Mesendoderm (in vitro differentiated cells): ENCODE measurements around the gene VTI1A.

Experiments
- DNase-seq: peaks from one replicate; pipeline ENCODE4 v3.0.0; 2013
- H2AK5ac ChIP-seq: 2 replicates; pipeline ENCODE4 v1.6.1; 2013; ENCODE audit warnings: low read length, inconsistent platforms
- H2BK120ac ChIP-seq: 2 replicates; pipeline ENCODE4 v1.6.1; 2013; ENCODE audit warnings: low read depth, mild to moderate bottlenecking, low read length, moderate library complexity, mixed read lengths
- H2BK15ac ChIP-seq: replicated peaks from 2 replicates; pipeline ENCODE4 v1.6.1; 2013; ENCODE audit warnings: low read depth, mild to moderate bottlenecking, moderate library complexity
- H2BK5ac ChIP-seq: 2 replicates; pipeline ENCODE4 v1.6.1; 2013; ENCODE audit warnings: low read length, inconsistent platforms
- H3K18ac ChIP-seq: 2 replicates; pipeline ENCODE4 v1.6.1; 2013; ENCODE audit warnings: mild to moderate bottlenecking, low read length, mixed read lengths
- H3K23ac ChIP-seq: one replicate; pipeline ENCODE4 v1.6.1; 2013; ENCODE audit warnings: low read length
- H3K27ac ChIP-seq: 2 replicates; pipeline ENCODE4 v1.5.1; 2013; ENCODE audit warnings: low read depth, mild to moderate bottlenecking, inconsistent platforms, low read length, moderate library complexity
- H3K27me3 ChIP-seq: 2 replicates; pipeline ENCODE4 v1.6.1; 2013; ENCODE audit warnings: low read length, control low read depth, mild to moderate bottlenecking, inconsistent platforms; ENCODE audit not compliant: insufficient read depth, poor library complexity
- H3K36me3 ChIP-seq: 2 replicates; pipeline ENCODE4 v1.6.1; 2013; ENCODE audit warnings: low read length, inconsistent platforms; ENCODE audit not compliant: control insufficient read depth, insufficient read depth
- H3K4ac ChIP-seq: one replicate; pipeline ENCODE4 v1.6.1; 2013; ENCODE audit warnings: low read depth, mild to moderate bottlenecking, low read length, moderate library complexity
- H3K4me1 ChIP-seq: 2 replicates; pipeline ENCODE4 v1.6.1; 2013; ENCODE audit warnings: low read depth, low read length, inconsistent platforms; ENCODE audit not compliant: control insufficient read depth
- H3K4me2 ChIP-seq: 2 replicates; pipeline ENCODE4 v1.6.1; 2013; ENCODE audit warnings: low read length
- H3K4me3 ChIP-seq: 2 replicates; pipeline ENCODE4 v1.5.1; 2013; ENCODE audit warnings: mild to moderate bottlenecking, low read length
- H3K56ac ChIP-seq: one replicate; pipeline ENCODE4 v1.6.1; 2013; ENCODE audit warnings: low read length
- H3K79me1 ChIP-seq: 2 replicates; pipeline ENCODE4 v1.6.1; 2013; ENCODE audit warnings: low read length, inconsistent platforms
- H3K79me2 ChIP-seq: 2 replicates; pipeline ENCODE4 v1.6.1; 2013; ENCODE audit warnings: mild to moderate bottlenecking, low read length; ENCODE audit not compliant: control insufficient read depth, insufficient read depth
- H3K9ac ChIP-seq: 2 replicates; pipeline ENCODE4 v1.6.1; 2013; ENCODE audit warnings: low read length, inconsistent platforms
- H4K5ac ChIP-seq: one replicate; pipeline ENCODE4 v1.6.1; 2013; ENCODE audit warnings: low read length
- H4K8ac ChIP-seq: one replicate; pipeline ENCODE4 v1.6.1; 2013; ENCODE audit warnings: low read depth, mild to moderate bottlenecking, control low read depth, low read length, moderate library complexity
- whole genome bisulfite sequencing: extraction: QIAGEN DNeasy Blood & Tissue Kit; methylation state at CpG from one replicate; pipeline ENCODE4 v1.1.7; 2013; ENCODE audit warnings: low lambda C conversion rate, missing lambda C conversion rate; ENCODE audit not compliant: insufficient coverage; ENCODE audit errors: extremely low coverage; 5-methylcytosine and 5-hydroxymethylcytosine counted together

VTI1A gene

DNA sequence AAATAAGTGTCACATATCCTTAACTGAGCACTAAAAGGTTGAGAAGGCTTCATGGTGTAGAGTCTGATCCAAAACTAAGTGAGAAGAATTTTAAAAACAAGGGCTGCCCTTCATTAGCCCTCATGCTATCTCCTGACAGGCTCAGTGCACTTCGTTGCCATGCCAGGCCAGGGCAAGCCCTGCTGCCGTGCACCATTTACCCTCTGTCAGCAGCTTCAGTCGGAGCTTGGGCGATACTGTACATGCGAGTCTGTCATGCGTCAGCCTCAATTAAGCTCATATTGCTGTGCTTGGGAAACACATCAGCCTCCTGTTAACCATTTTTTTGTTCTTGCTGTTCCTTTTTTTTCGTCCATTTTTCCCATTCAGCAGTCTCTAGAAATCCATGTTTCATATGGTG lies 166.6 kb downstream of the VTI1A start:
- no peak overlapping the region for H4K8ac ChIP-seq
- no peak overlapping the region for H3K4me2 ChIP-seq
- H3K9ac ChIP-seq = no peak overlapping the region
- H3K36me3 ChIP-seq = no peaks in the 10 kb centered on the region
- H3K4me1 ChIP-seq = no peaks in the 10 kb centered on the region
- no peak for DNase-seq
- H3K4me3 ChIP-seq = no peak overlapping the region
- no peak overlapping the region for H3K23ac ChIP-seq
- H2BK5ac ChIP-seq = no peak overlapping the region
- H2BK15ac ChIP-seq = no peak overlapping the region
- no peak overlapping the region for H3K18ac ChIP-seq
- H2AK5ac ChIP-seq = no peak overlapping the region
- H4K5ac ChIP-seq = no peak overlapping the region
- H3K79me2 ChIP-seq = no peaks in the 10 kb centered on the region
- H3K27ac ChIP-seq = no peak overlapping the region
- H3K4ac ChIP-seq = no peak overlapping the region
- no peak overlapping the region for H3K56ac ChIP-seq
- no CpG with 5 or more reads among the region's 7 CpGs for WGBS
- no peaks in the 10 kb centered on the region for H3K27me3 ChIP-seq
- no peak overlapping the region for H2BK120ac ChIP-seq
- H3K79me1 ChIP-seq = no peaks in the 10 kb centered on the region

DNA sequence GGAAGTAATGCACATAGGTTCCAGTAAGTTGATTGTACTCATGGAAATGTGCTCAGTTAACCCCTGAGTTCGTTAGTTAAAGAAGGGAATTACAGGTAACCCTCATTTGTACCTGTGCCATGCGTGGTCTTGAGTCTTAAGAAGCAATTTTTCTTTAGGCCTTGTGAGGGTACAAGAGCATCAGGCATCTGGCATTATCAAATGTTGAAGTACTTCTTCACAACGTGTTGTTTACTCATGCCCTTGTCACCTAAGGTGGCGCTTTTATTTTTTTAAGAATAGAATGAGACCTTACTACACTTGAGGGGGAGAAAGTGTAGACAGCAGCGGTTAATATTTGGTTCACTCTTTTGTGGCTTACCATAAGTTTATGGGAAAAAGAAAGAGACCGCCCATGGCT lies 167.1 kb downstream of the VTI1A start:
- no peaks in the 10 kb centered on the region for H3K79me2 ChIP-seq
- H3K79me1 ChIP-seq = no peaks in the 10 kb centered on the region
- H2AK5ac ChIP-seq = no peak overlapping the region
- no peak overlapping the region for H3K9ac ChIP-seq
- no peak overlapping the region for H3K4ac ChIP-seq
- no peak overlapping the region for H3K56ac ChIP-seq
- no peak overlapping the region for H3K27ac ChIP-seq
- H2BK120ac ChIP-seq = no peak overlapping the region
- H2BK15ac ChIP-seq = no peak overlapping the region
- no peak overlapping the region for H3K4me3 ChIP-seq
- H4K5ac ChIP-seq = no peak overlapping the region
- H3K4me1 ChIP-seq = no peaks in the 10 kb centered on the region
- no peak overlapping the region for H3K4me2 ChIP-seq
- no peaks in the 10 kb centered on the region for H3K36me3 ChIP-seq
- DNase-seq = no peak
- H4K8ac ChIP-seq = no peak overlapping the region
- H3K23ac ChIP-seq = no peak overlapping the region
- no peaks in the 10 kb centered on the region for H3K27me3 ChIP-seq
- no peak overlapping the region for H3K18ac ChIP-seq
- H2BK5ac ChIP-seq = no peak overlapping the region
- WGBS = no CpG with 5 or more reads among the region's 6 CpGs

DNA sequence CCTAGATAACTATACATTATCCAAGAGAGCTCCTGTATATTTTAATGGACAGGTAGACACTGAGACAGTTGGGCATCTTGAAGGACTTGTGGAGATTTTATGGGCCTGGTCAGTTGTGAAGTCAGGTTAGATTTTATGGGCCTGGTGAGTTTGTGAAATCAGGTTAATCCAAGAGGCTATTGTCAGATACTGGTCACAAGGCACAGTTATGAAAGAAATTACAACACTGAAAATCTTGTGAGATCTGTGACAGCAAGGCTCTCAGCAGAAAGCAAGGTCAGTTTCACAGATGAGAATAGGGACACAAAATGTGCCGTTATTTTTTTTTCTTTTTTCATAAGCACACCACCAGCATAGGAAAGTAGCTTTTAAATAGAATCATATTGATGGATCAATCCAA lies 167.6 kb downstream of the VTI1A start:
- Histone ChIP-seq H3K4me1 (no peaks in the 10 kb centered on the region), H3K18ac (no peak overlapping the region), H2BK15ac (no peak overlapping the region), H3K79me2 (no peaks in the 10 kb centered on the region), H3K4ac (no peak overlapping the region), H3K23ac (no peak overlapping the region), H3K27me3 (no peaks in the 10 kb centered on the region), H2AK5ac (no peak overlapping the region), H3K4me2 (no peak overlapping the region), H3K9ac (no peak overlapping the region), H3K36me3 (no peaks in the 10 kb centered on the region), H3K27ac (no peak overlapping the region), H2BK120ac (no peak overlapping the region), H4K5ac (no peak overlapping the region), H4K8ac (no peak overlapping the region), H3K79me1 (no peaks in the 10 kb centered on the region), H3K56ac (no peak overlapping the region), H3K4me3 (no peak overlapping the region), H2BK5ac (no peak overlapping the region)
- WGBS = no CpG with 5 or more reads among the region's 1 CpG
- DNase-seq = no peak

DNA sequence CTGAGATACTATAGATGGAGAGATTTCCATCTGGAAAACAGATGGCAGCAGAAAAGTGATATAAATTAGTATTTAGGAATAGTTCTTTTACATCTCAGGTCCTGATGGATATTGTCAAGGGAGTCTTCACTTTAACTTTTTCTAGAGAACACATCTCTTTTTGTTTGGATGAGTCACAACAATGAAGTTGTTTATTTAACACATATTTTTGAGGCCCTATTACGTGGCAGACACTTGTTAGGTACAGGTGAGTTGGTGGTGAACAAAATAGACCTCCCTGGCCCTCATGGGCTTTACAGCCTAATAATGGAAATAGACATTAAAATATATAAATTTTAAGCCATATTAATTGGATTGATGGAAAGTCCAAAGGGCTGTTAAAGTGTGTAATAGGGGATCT lies 168.3 kb downstream of the VTI1A start:
- Histone ChIP-seq H3K36me3 (no peaks in the 10 kb centered on the region), H3K79me2 (no peaks in the 10 kb centered on the region), H2AK5ac (no peak overlapping the region), H3K56ac (no peak overlapping the region), H3K79me1 (no peaks in the 10 kb centered on the region), H3K4me3 (no peak overlapping the region), H3K27me3 (no peaks in the 10 kb centered on the region), H2BK120ac (no peak overlapping the region), H3K23ac (no peak overlapping the region), H3K4me1 (no peaks in the 10 kb centered on the region), H2BK15ac (no peak overlapping the region), H3K27ac (no peak overlapping the region), H3K9ac (no peak overlapping the region), H3K4me2 (no peak overlapping the region), H2BK5ac (no peak overlapping the region), H3K4ac (no peak overlapping the region), H3K18ac (no peak overlapping the region), H4K8ac (no peak overlapping the region), H4K5ac (no peak overlapping the region)
- no peak for DNase-seq
- WGBS = no CpG with 5 or more reads among the region's 1 CpG

DNA sequence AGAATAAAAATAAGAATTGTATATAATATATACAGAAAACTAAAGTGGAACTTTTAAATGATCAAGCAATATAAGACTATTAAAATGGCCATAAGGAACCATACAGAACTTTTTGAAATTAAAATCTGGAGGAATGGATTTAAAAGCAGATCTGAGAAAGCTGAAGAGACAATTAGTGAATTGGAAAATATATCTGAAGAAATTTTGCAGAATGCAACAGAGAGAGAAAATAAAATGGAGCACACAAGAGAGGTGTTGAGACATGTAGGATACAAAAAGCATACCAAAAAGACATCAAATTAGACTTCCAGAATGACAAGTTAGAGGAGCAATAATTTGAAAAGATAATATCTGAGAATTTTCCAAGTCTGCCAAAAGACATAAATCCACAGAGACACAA lies 169.6 kb downstream of the VTI1A start:
- Histone ChIP-seq H3K4me1 (no peaks in the 10 kb centered on the region), H3K27ac (no peak overlapping the region), H2BK15ac (no peak overlapping the region), H3K23ac (no peak overlapping the region), H3K18ac (no peak overlapping the region), H3K4me3 (no peak overlapping the region), H2BK120ac (no peak overlapping the region), H3K9ac (no peak overlapping the region), H3K4me2 (no peak overlapping the region), H3K79me2 (no peaks in the 10 kb centered on the region), H2AK5ac (no peak overlapping the region), H4K8ac (no peak overlapping the region), H3K36me3 (no peaks in the 10 kb centered on the region), H3K79me1 (no peaks in the 10 kb centered on the region), H3K27me3 (no peaks in the 10 kb centered on the region), H3K56ac (no peak overlapping the region), H4K5ac (no peak overlapping the region), H3K4ac (no peak overlapping the region), H2BK5ac (no peak overlapping the region)
- DNase-seq = no peak

DNA sequence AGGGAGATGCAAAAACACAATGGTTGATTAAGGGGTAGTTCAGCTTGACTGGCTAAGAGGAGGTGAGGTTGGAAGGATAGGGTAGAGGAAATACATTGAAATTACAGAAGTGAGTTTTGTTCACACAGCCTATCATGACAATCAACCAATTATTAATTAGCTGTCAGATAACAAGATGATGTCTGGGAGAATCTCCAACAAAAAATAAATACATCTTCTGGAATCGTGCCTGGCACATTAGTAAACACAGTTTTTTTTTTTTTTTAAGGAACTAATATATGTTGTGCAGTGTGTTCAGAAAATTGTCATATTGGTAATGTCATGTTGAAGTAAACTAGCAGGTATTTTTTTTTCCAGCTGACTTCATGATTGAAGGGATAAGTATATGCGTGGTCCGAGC lies 171.8 kb downstream of the VTI1A start:
- H2BK15ac ChIP-seq = no peak overlapping the region
- WGBS = no CpG with 5 or more reads among the region's 3 CpGs
- H2AK5ac ChIP-seq = no peak overlapping the region
- H3K9ac ChIP-seq = no peak overlapping the region
- DNase-seq = no peak
- no peak overlapping the region for H3K4ac ChIP-seq
- no peak overlapping the region for H3K27ac ChIP-seq
- H3K79me1 ChIP-seq = no peaks in the 10 kb centered on the region
- H2BK120ac ChIP-seq = no peak overlapping the region
- H4K8ac ChIP-seq = no peak overlapping the region
- H3K56ac ChIP-seq = no peak overlapping the region
- H4K5ac ChIP-seq = no peak overlapping the region
- no peaks in the 10 kb centered on the region for H3K36me3 ChIP-seq
- no peak overlapping the region for H3K4me2 ChIP-seq
- H3K18ac ChIP-seq = no peak overlapping the region
- no peaks in the 10 kb centered on the region for H3K79me2 ChIP-seq
- H2BK5ac ChIP-seq = no peak overlapping the region
- H3K27me3 ChIP-seq = no peaks in the 10 kb centered on the region
- H3K4me1 ChIP-seq = no peaks in the 10 kb centered on the region
- H3K23ac ChIP-seq = no peak overlapping the region
- no peak overlapping the region for H3K4me3 ChIP-seq
